H1 (cell line): ENCODE measurements around the gene GALNT12. TPM values are rescaled to one million over a fixed set of nuclear protein-coding genes. Genes with fewer than 3 reads are reported as not detected.

Source experiments
- CTCF ChIA-PET: fragments of 300-600 bp; sonication (Branson Sonifier 250); formaldehyde crosslinking; loops from one replicate; lab custom pipeline; 2021; ENCODE audit not compliant: partially characterized antibody; lab: Charles Lee
- POLR2A ChIA-PET: fragments of 300-600 bp; sonication (Branson Sonifier 250); formaldehyde crosslinking; loops from one replicate; lab custom pipeline; 2021; ENCODE audit warnings: inconsistent platforms; ENCODE audit not compliant: partially characterized antibody; lab: Charles Lee
- DNase-seq, 2 experiments: peaks; one replicate each; pipeline versions ENCODE4 v3.0.0 to v3.0.0-alpha.2; 2010 to 2022; ENCODE audit warnings: low spot score in 2 of 2, low read depth in 1 of 2, mixed read lengths in 1 of 2
- FAIRE-seq: peaks from 2 replicates; lab custom pipeline; 2011; peaks lifted over from hg19 to GRCh38; lab: Jason Lieb, UNC
- H2AFZ ChIP-seq: 2 replicates; pipeline ENCODE4 v1.8.1; 2012; ENCODE audit warnings: low read length, inconsistent platforms
- H2AK5ac ChIP-seq: 2 replicates; pipeline ENCODE4 v1.6.1; 2013; ENCODE audit warnings: low read depth, low read length
- H2BK120ac ChIP-seq: replicated peaks from 2 replicates; pipeline ENCODE3; 2013; ENCODE audit warnings: low read depth, low read length, inconsistent platforms
- H2BK12ac ChIP-seq: 2 replicates; pipeline ENCODE4 v1.6.1; 2013; ENCODE audit warnings: low read depth, low read length
- H2BK15ac ChIP-seq: 2 replicates; pipeline ENCODE4 v1.6.1; 2013; ENCODE audit warnings: low read length
- H2BK20ac ChIP-seq: 2 replicates; pipeline ENCODE4 v1.6.1; 2013; ENCODE audit warnings: low read length
- H2BK5ac ChIP-seq: 2 replicates; pipeline ENCODE4 v1.6.1; 2013; ENCODE audit warnings: low read depth, low read length
- H3K14ac ChIP-seq: 2 replicates; pipeline ENCODE4 v1.6.1; 2013; ENCODE audit warnings: inconsistent platforms; ENCODE audit not compliant: insufficient read length
- H3K18ac ChIP-seq: 2 replicates; pipeline ENCODE4 v1.6.1; 2013; ENCODE audit warnings: low read length; ENCODE audit errors: extremely low read depth
- H3K23ac ChIP-seq: 2 replicates; pipeline ENCODE4 v1.6.1; 2013; ENCODE audit warnings: inconsistent platforms; ENCODE audit not compliant: insufficient read length
- H3K23me2 ChIP-seq: 2 replicates; pipeline ENCODE4 v1.6.1; 2013; ENCODE audit warnings: low read depth, low read length
- H3K27ac ChIP-seq: 2 replicates; pipeline ENCODE4 v1.6.1; 2011; ENCODE audit warnings: low read depth, low read length, inconsistent platforms
- H3K27me3 ChIP-seq, 4 experiments: replicated peaks in 1 of 4; 1 replicate in 1 of 4; 2 replicates in 3 of 4; pipeline versions ENCODE4 v1.6.1 to v1.8.1; 2011 to 2013; ENCODE audit warnings: low read length in 3 of 4, mild to moderate bottlenecking in 3 of 4, inconsistent platforms in 2 of 4, mixed read lengths in 2 of 4, moderate library complexity in 1 of 4; ENCODE audit not compliant: control insufficient read depth in 3 of 4, insufficient read depth in 3 of 4; ENCODE audit errors: extremely low read depth in 1 of 4
- H3K36me3 ChIP-seq, 4 experiments: 2 replicates each; pipeline versions ENCODE4 v1.6.1 to v1.8.1; 2011 to 2013; ENCODE audit warnings: mild to moderate bottlenecking in 4 of 4, low read length in 3 of 4, moderate library complexity in 2 of 4, control low read depth in 1 of 4, inconsistent platforms in 1 of 4; ENCODE audit not compliant: insufficient read depth in 4 of 4, control insufficient read depth in 2 of 4
- H3K4ac ChIP-seq: replicated peaks from 2 replicates; pipeline ENCODE3; 2013; ENCODE audit warnings: low read length, low read depth, mixed read lengths, inconsistent platforms; ENCODE audit not compliant: insufficient read length
- H3K4me1 ChIP-seq, 4 experiments: replicated peaks in 1 of 4; 1 replicate in 1 of 4; 2 replicates in 3 of 4; pipeline versions ENCODE4 v1.6.1 to v1.8.1; 2011 to 2013; ENCODE audit warnings: low read length in 3 of 4, inconsistent platforms in 2 of 4, mixed read lengths in 1 of 4; ENCODE audit not compliant: insufficient read depth in 4 of 4, control insufficient read depth in 3 of 4
- H3K4me2 ChIP-seq, 2 experiments: 2 replicates each; pipeline versions ENCODE4 v1.6.1 to v1.8.1; 2011 to 2013; ENCODE audit warnings: low read depth in 2 of 2, low read length in 2 of 2, control low read depth in 1 of 2, inconsistent platforms in 1 of 2, mild to moderate bottlenecking in 1 of 2; ENCODE audit not compliant: insufficient read depth in 1 of 2
- H3K4me3 ChIP-seq, 4 experiments: fragments of 200-600, 300-600 bp in 1 of 4; sonication (generic), shearing (Covaris generic), sonication (Bioruptor Twin) in 1 of 4; 2 replicates each; pipeline versions ENCODE4 v1.5.1 to v1.8.1; 2011 to 2016; ENCODE audit warnings: low read length in 4 of 4, low read depth in 3 of 4, control low read depth in 2 of 4, inconsistent platforms in 2 of 4, mild to moderate bottlenecking in 2 of 4, mixed read lengths in 1 of 4, moderate library complexity in 1 of 4; ENCODE audit not compliant: insufficient read depth in 2 of 4; ENCODE audit errors: extremely low read depth in 1 of 4
- H3K56ac ChIP-seq: replicated peaks from 2 replicates; pipeline ENCODE3; 2013; ENCODE audit warnings: low read depth, mild to moderate bottlenecking, mixed read lengths, low read length, inconsistent platforms; ENCODE audit not compliant: insufficient read length
- H3K79me1 ChIP-seq: 2 replicates; pipeline ENCODE4 v1.6.1; 2013; ENCODE audit warnings: low read depth, low read length, control low read depth
- H3K79me2 ChIP-seq, 2 experiments: 2 replicates each; pipeline versions ENCODE4 v1.6.1 to v1.8.1; 2012 to 2013; ENCODE audit warnings: low read length in 2 of 2, mild to moderate bottlenecking in 2 of 2, inconsistent platforms in 1 of 2; ENCODE audit not compliant: insufficient read depth in 2 of 2, control insufficient read depth in 1 of 2
- H3K9ac ChIP-seq, 4 experiments: replicated peaks in 1 of 4; 1 replicate in 1 of 4; 2 replicates in 3 of 4; pipeline versions ENCODE4 v1.6.1 to v1.8.1; 2011 to 2013; ENCODE audit warnings: low read depth in 3 of 4, low read length in 3 of 4, control low read depth in 2 of 4, mild to moderate bottlenecking in 2 of 4, moderate library complexity in 2 of 4, inconsistent platforms in 1 of 4; ENCODE audit errors: extremely low read depth in 1 of 4
- H3K9me3 ChIP-seq, 2 experiments: 2 replicates each; pipeline versions ENCODE4 v1.6.1 to v1.8.1; 2012 to 2013; ENCODE audit warnings: mild to moderate bottlenecking in 2 of 2, moderate library complexity in 2 of 2, control low read depth in 1 of 2, inconsistent platforms in 1 of 2, low read depth in 1 of 2, low read length in 1 of 2, mixed read lengths in 1 of 2; ENCODE audit not compliant: insufficient read depth in 2 of 2
- H4K20me1 ChIP-seq, 2 experiments: replicated peaks in 1 of 2; 2 replicates each; pipeline versions ENCODE3 to v1.8.1; 2011 to 2013; ENCODE audit warnings: inconsistent platforms in 2 of 2, low read length in 2 of 2, mild to moderate bottlenecking in 1 of 2; ENCODE audit not compliant: insufficient read depth in 2 of 2, control insufficient read depth in 1 of 2
- H4K5ac ChIP-seq: 2 replicates; pipeline ENCODE4 v1.6.1; 2013; ENCODE audit warnings: low read length, low read depth, mixed read lengths, inconsistent platforms; ENCODE audit not compliant: insufficient read length
- H4K8ac ChIP-seq: 2 replicates; pipeline ENCODE4 v1.8.0; 2013; ENCODE audit warnings: mild to moderate bottlenecking, moderate library complexity, low read length, inconsistent platforms; ENCODE audit not compliant: insufficient read depth; ENCODE audit errors: extremely low read depth
- H4K91ac ChIP-seq: replicated peaks from 2 replicates; pipeline ENCODE3; 2013; ENCODE audit warnings: low read length, mixed read lengths, inconsistent platforms; ENCODE audit not compliant: insufficient read length
- CEBPB ChIP-seq: IDR thresholded peaks from 2 replicates; pipeline ENCODE4 v1.6.1; 2012; ENCODE audit warnings: low read depth, low read length
- RXRA ChIP-seq: IDR thresholded peaks from 2 replicates; pipeline ENCODE4 v1.6.1; 2011; ENCODE audit warnings: low read depth, mild to moderate bottlenecking, low read length, moderate library complexity; ENCODE audit not compliant: insufficient read depth
- WGBS, 2 experiments: shearing (Covaris generic) in 1 of 2; methylation state at CpG; one replicate each; pipeline versions ENCODE4 v1.1.6 to v1.1.7; 2013 to 2015; ENCODE audit warnings: low lambda C conversion rate in 2 of 2, mixed read lengths in 2 of 2, inconsistent platforms in 1 of 2, low coverage in 1 of 2, missing lambda C conversion rate in 1 of 2; ENCODE audit not compliant: insufficient replicate concordance in 2 of 2, insufficient coverage in 1 of 2, insufficient read length in 1 of 2; ENCODE audit errors: extremely low coverage in 1 of 2, missing lambda C conversion rate in 1 of 2; 5-methylcytosine and 5-hydroxymethylcytosine counted together
- polyA plus RNA-seq, 7 experiments: library from polyadenylated mRNA; depleted of rRNA in 3 of 7; stranded (reverse) in 5 of 7; unstranded in 2 of 7; fragments of >200 nt in 5 of 7; fragments of 200-250 nt in 2 of 7; gene quantifications; 1 replicate in 5 of 7; 2 replicates in 1 of 7; 4 replicates in 1 of 7; pipeline versions ENCODE4 v1.2.1 to v1.2.3, GENCODE V29; 2011 to 2013; ENCODE audit warnings: missing spikeins in 2 of 7, mixed read lengths in 2 of 7
- total RNA-seq: library from RNA; stranded (reverse); fragmentation: NEBNext Ultra II Directional; extraction: Animal tissue kit (Norgen Biotek cat#: 25700); gene quantifications from 2 replicates; pipeline ENCODE4 v1.2.1, GENCODE V29; 2021

Gene GALNT12
- total and polyA plus RNA-seq, 2 of the 8 experiments (the other 6 are each of a cell fraction or from before 2014, with no cell fraction given) = 16.2 to 19.6 TPM

DNA sequence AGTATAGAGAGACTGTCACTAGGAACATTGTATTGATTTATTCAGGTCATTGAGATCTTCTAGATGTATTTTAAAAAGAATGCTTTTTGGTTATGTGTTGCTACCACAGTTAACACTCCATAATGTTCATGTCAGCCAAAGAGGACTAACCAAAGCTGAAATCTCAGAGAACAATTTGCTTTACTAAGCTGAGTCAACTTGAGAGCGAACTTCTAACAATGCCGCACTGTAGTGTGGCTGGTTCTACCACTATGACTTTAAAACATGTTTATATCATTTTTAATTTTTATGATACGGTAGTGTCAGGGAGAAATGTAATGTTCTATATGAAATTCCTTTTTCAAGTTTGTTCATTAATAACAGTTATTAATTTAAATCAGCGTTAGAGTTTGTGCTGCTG is 42.1 kb downstream of the GALNT12 start:
- H4K8ac ChIP-seq = no peak overlapping the region
- H2BK12ac ChIP-seq = no peak overlapping the region
- H2BK15ac ChIP-seq = no peak overlapping the region
- peaks cover 0 to 5% (median 2%) of the 10 kb centered on the region in 4 experiments; a peak in 3 of 7 replicates for H3K4me1 ChIP-seq
- no peak overlapping the region for H3K4ac ChIP-seq
- H3K27me3 ChIP-seq = no peaks in the 10 kb centered on the region
- H3K23ac ChIP-seq = no peak overlapping the region
- H3K36me3 ChIP-seq = peaks cover 0 to 13% (median 2%) of the 10 kb centered on the region in 4 experiments; a peak in 3 of 8 replicates
- H3K79me1 ChIP-seq = no peaks in the 10 kb centered on the region
- H3K4me3 ChIP-seq = no peak overlapping the region
- no peak overlapping the region for H3K56ac ChIP-seq
- H3K14ac ChIP-seq = no peak overlapping the region
- no peak overlapping the region for H2BK20ac ChIP-seq
- ChIA-PET POLR2A (no interaction called here), CTCF (interaction anchor here (0.6 to 9.3 kb wide), 18 partner anchors 12 to 292 kb away, joined by 3 to 116 read pairs (median 4); no protein-coding TSS in a partner anchor)
- H2AK5ac ChIP-seq = no peak overlapping the region
- DNase-seq (no peak), FAIRE-seq (no peak)
- TF ChIP-seq CEBPB (no peak), RXRA (no peak)
- no peaks in the 10 kb centered on the region for H3K9me3 ChIP-seq
- no peak overlapping the region for H4K5ac ChIP-seq
- no peak overlapping the region for H3K9ac ChIP-seq
- no peak overlapping the region for H4K91ac ChIP-seq
- no peaks in the 10 kb centered on the region for H3K79me2 ChIP-seq
- no peak overlapping the region for H2BK120ac ChIP-seq
- H3K4me2 ChIP-seq = no peak overlapping the region
- no peaks in the 10 kb centered on the region for H3K23me2 ChIP-seq
- 94% methylated on average over 4 of the region's 4 CpGs; no CpG with 5 or more reads in 1 of the 2 experiments for WGBS, 2 experiments
- no peak overlapping the region for H2AFZ ChIP-seq
- H2BK5ac ChIP-seq = no peak overlapping the region
- H3K18ac ChIP-seq = no peak overlapping the region
- peaks cover 0 to 3% of the 10 kb centered on the region in 2 experiments for H4K20me1 ChIP-seq
- no peak overlapping the region for H3K27ac ChIP-seq
